NCI-H345 treated with DMSO at 0.1 percent for 48 hours (cell line): ENCODE results near the gene KCTD11.
A peak's percentile ranks its signal among the peaks of the same experiment; 100 is the strongest.
"Not testable (repeated sequence)": the region's sequence is repeated elsewhere in the genome, so short reads cannot be mapped to it uniquely, and the experiment has no call there.

Experiments
- DNase-seq: peaks from one replicate; lab custom pipeline; 2025; ENCODE audit not compliant: unreplicated experiment; lab: John Stamatoyannopoulos, UW

KCTD11 gene

GRCh38 chr17:7343250-7343649 lies 8.7 kb upstream of the KCTD11 start:
- no peak for DNase-seq

GRCh38 chr17:7346761-7347614 lies 5.0 kb upstream of the KCTD11 start:
- DNase-seq: no peak

GRCh38 chr17:7347630-7348477 lies 4.1 kb upstream of the KCTD11 start:
- no peak for DNase-seq

GRCh38 chr17:7348478-7349242 lies 3.3 kb upstream of the KCTD11 start:
- DNase-seq: no peak

- no peak for DNase-seq
Measured at GRCh38 chr17:7352503-7352889, 534 bp downstream of the KCTD11 start.

GRCh38 chr17:7352910-7353635 lies 1.1 kb downstream of the KCTD11 start:
- DNase-seq: no peak

GRCh38 chr17:7354262-7354843 lies 2.4 kb downstream of the KCTD11 start:
- no peak for DNase-seq

- no peak for DNase-seq
Measured at GRCh38 chr17:7355053-7355452, 3.1 kb downstream of the KCTD11 start, which contains the start of gene TMEM95. Gene TMEM95 (plus strand): TSS chr17:7355156. CDS start chr17:7355205, 49 bp downstream.

- no peak for DNase-seq
Measured at GRCh38 chr17:7355573-7355972, 3.6 kb downstream of the KCTD11 start.

GRCh38 chr17:7356072-7356549 lies 4.1 kb downstream of the KCTD11 start:
- DNase-seq: peak; percentile 21

GRCh38 chr17:7356756-7357155 lies 4.8 kb downstream of the KCTD11 start:
- no peak for DNase-seq

GRCh38 chr17:7357381-7357780 lies 5.4 kb downstream of the KCTD11 start:
- DNase-seq: no peak

GRCh38 chr17:7361906-7362305 lies 9.9 kb downstream of the KCTD11 start:
- DNase-seq: no peak

- no peak for DNase-seq
Measured at GRCh38 chr17:7363311-7363710, 11.3 kb downstream of the KCTD11 start.

- not testable (repeated sequence) for DNase-seq
Measured at GRCh38 chr17:7365963-7366362, 14.0 kb downstream of the KCTD11 start.

GRCh38 chr17:7367083-7367482 lies 15.1 kb downstream of the KCTD11 start:
- no peak for DNase-seq

- no peak for DNase-seq
Measured at GRCh38 chr17:7367918-7368598, 16.1 kb downstream of the KCTD11 start.

- not testable (repeated sequence) for DNase-seq
Measured at GRCh38 chr17:7368599-7368994, 16.6 kb downstream of the KCTD11 start.

GRCh38 chr17:7369825-7370224 lies 17.9 kb downstream of the KCTD11 start:
- no peak for DNase-seq
